HG03460 (cell line): ENCODE results near the gene LYZL4.

ENCODE experiments used
- ATAC-seq: cut with Tn5 transposase; IDR thresholded peaks from one replicate; pipeline ENCODE4 v1.9.1; 2021; ENCODE audit not compliant: unreplicated experiment

Gene LYZL4

GRCh38 chr3:42376344-42376798 lies 34.0 kb downstream of the LYZL4 start:
- no peak for ATAC-seq

GRCh38 chr3:42375121-42375800 lies 35.1 kb downstream of the LYZL4 start:
- no peak for ATAC-seq

- ATAC-seq, result no peak
These were observed 38.6 kb downstream of the LYZL4 start for GRCh38 chr3:42371776-42372175.

GRCh38 chr3:42369832-42370231 lies 40.6 kb downstream of the LYZL4 start:
- no peak for ATAC-seq

GRCh38 chr3:42369304-42369703 lies 41.1 kb downstream of the LYZL4 start:
- ATAC-seq, result no peak

- ATAC-seq, result no peak
These were observed 41.5 kb downstream of the LYZL4 start for GRCh38 chr3:42368861-42369260.

GRCh38 chr3:42367903-42368302 lies 42.5 kb downstream of the LYZL4 start:
- no peak for ATAC-seq

GRCh38 chr3:42366550-42366949 lies 43.9 kb downstream of the LYZL4 start:
- no peak for ATAC-seq

- no peak for ATAC-seq
These were observed 53.1 kb downstream of the LYZL4 start for GRCh38 chr3:42357335-42357734.

GRCh38 chr3:42355612-42356011 lies 54.8 kb downstream of the LYZL4 start:
- ATAC-seq, result no peak

- no peak for ATAC-seq
These were observed 56.8 kb downstream of the LYZL4 start for GRCh38 chr3:42353631-42354030.

- no peak for ATAC-seq
These were observed 59.2 kb downstream of the LYZL4 start for GRCh38 chr3:42351207-42351606.

GRCh38 chr3:42349765-42350594 lies 60.4 kb downstream of the LYZL4 start:
- no peak for ATAC-seq

- no peak for ATAC-seq
These were observed 62.5 kb downstream of the LYZL4 start for GRCh38 chr3:42347928-42348327.
